ACHN (cell line): ENCODE results near the gene SYT9.

Source experiments
- DNase-seq: peaks from one replicate; pipeline ENCODE4 v3.0.0-alpha.2; 2015
- in situ Hi-C: cut with HindIII; loops from 2 replicates; pipeline ENCODE4 v1.10.0; 2017; ENCODE audit warnings: low sequenced_read_pairs, low pct_ligation_motif_present, low pct_unique_long_range_greater_than_20kb

SYT9 gene

DNA sequence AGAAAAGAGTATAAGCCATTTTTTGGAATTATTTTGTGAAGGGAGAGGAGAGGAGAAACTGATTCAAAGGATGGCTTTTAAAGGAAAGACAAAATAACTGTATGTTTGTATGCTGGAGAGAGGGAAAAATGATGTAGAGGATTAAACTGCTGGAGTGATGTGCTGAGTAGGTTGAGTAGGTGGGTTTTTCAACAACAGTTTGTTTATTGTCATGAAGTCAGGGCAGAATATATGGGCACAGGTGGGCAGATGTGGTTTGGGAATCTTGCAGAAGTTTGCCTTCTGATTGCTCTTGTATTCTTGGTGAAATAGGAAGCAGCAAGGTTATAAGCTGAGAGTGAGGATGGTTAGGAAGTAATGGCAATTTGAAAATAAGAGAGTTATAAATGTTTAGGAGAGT lies 12.1 kb downstream of the SYT9 start:
- no peak for DNase-seq
- in situ Hi-C loops, result no loop called here

DNA sequence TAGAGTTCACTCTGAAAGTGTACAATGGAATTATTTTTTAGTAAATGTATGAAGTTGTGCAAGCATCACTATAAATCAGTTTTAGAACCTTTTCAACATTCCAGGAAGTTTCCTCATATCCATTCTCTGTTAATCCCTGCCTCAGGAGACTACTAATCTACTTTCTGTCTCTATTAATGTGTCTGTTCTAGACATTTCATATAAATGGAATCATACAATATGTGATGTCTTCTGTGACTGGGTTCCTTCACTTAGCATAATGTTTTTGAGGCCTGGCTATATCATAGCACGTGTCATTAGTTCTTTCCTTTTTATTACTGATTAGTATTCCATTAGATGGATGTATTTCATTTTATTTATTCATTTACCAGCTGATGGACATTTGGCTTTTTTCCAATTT lies 17.1 kb downstream of the SYT9 start:
- DNase-seq, result no peak
- in situ Hi-C loops, result no loop called here

DNA sequence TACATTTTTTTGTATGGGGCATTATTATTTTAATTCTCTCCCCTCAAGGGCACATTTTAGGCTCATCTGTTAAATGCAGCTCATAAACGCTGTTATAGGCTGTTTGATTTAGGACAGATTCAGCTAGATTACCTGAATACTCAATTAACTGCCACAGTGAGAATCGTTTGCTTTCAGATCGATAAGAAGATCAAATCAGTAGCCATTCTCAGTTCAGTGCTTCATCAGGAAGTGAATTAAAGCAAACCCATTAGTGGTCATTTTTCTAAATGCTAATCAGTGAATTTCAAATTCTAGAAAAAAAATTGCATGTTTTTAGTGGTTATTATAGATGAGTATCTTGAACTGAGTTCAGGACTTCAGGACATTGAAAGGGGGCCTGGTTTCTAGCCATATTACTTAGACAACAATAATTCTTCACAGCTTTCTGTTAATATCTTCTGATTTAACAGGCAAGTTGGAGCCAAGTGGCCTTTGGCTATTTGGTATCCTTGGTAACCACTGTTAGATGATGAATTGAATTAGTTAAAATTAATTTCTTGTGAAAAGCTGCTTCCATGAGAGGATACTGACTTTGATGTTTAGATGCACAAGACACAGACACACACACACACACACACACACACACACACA lies 18.6 kb downstream of the SYT9 start:
- DNase-seq, result no peak
- in situ Hi-C loops, result no loop called here

DNA sequence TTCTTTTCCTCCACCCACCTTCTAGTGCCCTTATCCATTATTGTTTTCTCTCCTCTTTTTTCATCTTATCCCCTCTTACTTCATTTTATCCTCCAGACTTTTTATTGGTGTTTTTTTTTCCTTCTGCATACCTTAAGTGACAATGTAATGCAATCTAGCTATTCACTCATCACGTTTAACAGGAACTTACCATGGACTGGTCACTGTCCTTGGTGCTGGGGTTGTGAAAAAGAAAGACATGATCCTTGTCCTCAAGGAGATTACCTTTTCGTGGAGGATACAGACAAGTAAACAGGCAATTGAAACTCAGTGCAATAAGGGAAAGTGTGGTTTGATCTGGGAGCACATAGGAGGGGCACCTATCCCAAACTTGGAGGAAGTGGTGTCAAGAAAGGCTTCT lies 20.7 kb downstream of the SYT9 start:
- DNase-seq, result no peak
- in situ Hi-C loops, result no loop called here

DNA sequence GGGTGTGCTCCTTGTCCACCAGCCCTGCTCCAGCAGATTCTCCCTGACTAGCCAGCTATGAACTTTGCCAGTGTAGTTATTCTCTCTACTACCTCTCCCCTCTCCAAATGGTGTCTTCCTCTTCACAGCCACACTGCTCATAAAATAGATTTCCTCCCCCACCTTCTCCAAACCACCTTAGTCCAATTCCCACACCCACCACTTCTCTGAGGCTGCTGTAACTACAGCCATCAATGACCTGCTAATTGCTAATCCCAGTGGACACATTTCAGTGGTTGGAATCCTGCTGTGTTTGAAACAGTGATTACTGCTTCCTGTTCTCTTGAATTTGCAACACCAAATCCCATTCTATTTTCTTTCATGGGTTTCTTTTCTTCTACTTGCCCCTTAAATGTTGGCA lies 23.4 kb downstream of the SYT9 start:
- in situ Hi-C loops, result no loop called here

DNA sequence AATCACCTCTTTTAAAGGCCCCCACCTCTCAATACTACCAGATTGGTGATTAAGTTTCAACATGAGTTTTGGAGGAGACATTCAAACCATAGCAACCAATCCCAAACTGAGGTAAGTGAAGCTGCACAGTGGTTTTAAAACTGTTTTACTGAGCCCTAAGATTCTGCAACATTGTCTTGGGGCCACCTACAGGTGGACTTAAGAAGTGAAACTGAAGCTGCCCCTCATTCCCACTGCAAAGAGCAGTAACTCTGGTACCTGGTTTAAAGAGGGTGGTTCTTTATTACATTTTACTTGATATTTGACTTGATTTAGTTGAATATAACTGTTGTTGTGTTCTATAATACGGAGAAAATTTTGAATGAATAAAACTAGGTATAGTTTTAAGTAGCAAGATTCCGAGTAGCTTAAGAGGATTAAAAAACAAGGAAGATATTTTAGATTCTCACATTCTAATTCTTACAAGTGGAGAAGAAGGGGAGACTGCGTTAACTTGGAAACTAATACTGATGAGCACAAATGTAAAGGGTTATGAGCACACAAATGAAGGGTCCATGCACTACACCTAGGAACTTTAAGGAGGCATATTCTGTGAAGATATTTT lies 26.7 kb downstream of the SYT9 start:
- peak; percentile 32 for DNase-seq
- in situ Hi-C loops, result no loop called here

More for the DNA sequence above, 23.4 kb downstream of the SYT9 start:
- no peak for DNase-seq

DNA sequence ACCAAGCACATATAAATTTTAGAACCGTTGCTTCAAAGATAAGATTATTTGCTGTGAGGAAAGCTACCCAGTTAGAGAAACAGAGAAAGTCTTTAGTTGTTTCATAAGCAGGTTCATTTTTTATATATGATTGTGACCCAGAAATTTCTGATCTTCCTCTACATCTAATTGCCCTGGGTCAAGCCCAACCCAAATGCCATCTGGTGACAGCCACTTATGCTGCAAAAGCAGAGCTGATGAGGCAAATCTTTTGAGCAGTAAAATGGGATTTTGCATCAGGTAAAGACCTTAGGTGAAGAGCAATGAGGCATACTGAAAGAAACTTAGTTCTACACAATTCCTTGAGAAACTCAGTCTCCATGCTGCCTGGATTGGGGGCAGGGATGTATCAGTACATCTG lies 28.0 kb downstream of the SYT9 start:
- DNase-seq, result no peak
- in situ Hi-C loops, result no loop called here

DNA sequence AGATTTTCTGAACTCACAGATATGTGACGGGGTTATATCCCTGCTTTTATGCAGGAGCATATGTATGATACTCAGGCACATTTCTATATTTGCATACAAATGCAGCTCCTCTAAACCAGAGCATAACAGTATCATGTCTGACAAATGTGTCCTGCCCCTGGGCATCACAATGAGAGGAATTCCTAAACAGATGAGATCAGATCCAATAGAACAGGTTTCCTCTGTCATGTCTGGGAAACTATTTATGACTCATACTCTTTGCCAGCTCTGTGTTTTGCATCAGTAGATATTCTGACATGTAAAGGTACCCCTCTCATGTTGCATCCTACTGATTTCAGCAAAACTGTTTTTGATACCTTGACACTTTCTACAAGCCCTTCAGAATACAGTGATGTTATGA lies 29.4 kb downstream of the SYT9 start:
- in situ Hi-C loops, result no loop called here
- peak; percentile 9 for DNase-seq

DNA sequence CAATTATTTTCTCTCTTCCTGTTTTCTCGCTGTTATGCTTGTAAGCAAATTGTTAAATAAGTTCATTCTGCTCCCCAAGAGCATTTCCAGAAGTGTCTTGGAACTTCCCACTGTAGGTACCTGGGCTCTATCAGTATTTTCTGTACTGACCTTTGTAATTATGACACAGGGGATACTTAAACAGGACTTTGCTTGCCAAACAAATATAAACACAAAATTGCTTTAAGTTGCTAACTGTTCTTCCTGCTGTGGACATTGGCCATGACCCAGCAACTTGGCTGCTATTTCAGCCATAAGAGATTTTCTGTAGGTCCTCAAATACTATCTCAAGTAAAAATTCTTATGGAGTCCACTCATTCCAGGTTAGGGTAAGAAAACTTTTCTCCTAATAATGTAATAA lies 30.1 kb downstream of the SYT9 start:
- DNase-seq, result no peak
- in situ Hi-C loops, result no loop called here

DNA sequence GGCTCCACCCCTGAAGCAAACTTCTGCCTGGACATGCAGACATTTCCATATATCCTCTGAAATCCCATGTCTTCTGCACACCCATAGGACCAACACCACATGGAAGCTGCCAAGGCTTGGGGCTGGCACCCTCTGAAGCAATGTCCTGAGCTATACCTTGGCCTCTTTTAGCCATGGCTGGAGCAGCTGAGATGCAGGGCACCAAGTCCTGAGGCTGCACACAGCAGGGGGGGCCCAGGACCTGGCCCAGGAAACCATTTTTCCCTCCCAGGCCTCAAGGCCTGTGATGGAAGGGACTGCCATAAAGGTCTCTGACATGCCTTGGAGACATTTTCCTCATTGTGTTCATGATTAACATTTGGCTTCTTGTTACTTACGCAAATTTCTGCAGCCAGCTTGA lies 34.5 kb downstream of the SYT9 start:
- in situ Hi-C loops, result no loop called here
- no peak for DNase-seq

DNA sequence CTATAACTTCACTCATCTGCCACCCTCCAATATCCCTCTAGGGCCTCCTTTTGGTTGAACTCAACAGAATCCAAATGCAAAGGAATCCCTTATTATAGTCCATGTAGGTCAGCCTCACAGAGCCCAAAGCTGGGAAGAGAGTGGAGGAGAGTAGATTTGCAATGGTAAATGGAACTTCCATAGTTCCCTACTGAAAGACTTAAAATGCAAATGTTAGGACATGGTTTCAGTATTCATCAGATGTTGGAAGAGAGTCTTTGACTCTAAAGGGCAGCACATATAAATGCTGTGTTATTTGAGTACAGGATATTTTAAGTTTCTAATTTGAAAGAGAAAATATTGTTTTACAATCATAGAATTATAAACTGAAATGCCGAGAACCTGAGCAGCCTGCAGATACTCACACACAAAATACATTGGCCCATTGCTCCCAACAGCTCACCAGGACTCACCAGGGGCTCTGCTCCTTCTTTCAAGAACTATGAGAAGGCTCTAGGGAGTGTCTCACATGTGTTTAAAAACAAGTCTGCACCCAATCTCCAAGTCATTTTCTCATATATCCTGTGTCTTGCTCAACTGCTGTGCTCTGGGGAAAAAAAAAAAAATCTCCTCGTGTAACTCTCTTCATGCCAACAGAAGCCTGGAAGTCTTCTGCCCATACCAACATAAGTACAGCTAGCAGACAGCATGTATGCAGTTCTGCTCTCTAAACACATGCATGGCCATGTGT lies 39.6 kb downstream of the SYT9 start:
- no peak for DNase-seq
- in situ Hi-C loops, result no loop called here

DNA sequence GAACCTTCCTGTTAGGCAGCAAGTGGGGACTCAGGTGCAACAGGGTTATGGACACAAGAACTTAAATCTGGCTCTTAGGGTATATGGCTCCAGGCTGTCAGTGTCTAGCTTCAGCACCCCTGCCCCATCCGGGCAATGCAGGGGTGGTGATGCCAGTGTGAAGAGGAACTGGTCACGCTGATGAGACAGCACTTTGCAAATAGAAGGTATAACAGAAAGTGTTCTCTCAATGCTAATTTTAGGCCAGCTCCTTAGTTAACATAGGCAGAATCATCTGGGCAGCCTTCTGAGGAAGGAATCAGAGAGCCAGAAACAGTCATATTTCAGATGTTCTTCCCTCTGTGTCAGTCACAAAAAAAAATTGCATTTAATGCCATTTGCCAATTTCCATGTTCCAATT lies 41.2 kb downstream of the SYT9 start:
- DNase-seq, result no peak
- in situ Hi-C loops, result no loop called here

DNA sequence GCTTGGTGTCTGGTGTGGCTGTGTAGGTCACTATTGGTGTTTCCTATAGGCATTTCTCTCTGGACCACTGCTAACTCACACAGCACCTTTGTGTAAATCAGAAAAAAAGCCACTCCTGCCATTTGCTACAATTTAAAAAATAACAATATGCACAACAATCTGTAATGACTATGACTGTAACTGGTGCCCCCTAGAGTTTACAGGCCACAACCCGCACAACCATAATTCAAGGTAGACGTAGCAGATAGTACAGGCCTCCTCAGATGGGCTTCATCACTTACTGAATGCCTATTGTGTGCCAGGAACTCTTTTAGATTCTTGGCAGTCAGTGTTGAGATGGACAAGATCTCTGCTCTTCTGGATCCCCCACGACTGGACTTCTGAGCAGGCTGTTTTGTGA lies 47.7 kb downstream of the SYT9 start:
- DNase-seq, result no peak
- in situ Hi-C loops, result no loop called here

DNA sequence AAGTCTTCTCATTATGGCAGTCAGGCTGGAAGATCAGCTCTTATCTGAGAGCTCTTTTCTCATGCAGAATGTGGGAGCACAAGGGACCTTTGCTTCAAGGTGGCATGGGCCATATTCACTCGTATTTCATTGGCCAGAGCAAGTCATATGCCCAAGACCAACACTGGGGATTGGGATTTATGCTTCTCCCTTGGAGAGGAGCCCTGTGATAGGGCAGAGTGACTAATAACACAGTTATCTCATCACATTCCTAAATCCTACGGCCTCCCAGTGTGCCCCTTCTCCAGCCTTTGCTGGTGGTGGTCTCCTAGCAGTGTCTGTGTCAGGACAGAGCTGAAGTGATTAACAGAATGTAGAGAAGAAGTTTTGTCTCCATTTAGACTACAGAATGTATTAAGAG lies 48.6 kb downstream of the SYT9 start:
- in situ Hi-C loops, result no loop called here
- DNase-seq, result no peak

DNA sequence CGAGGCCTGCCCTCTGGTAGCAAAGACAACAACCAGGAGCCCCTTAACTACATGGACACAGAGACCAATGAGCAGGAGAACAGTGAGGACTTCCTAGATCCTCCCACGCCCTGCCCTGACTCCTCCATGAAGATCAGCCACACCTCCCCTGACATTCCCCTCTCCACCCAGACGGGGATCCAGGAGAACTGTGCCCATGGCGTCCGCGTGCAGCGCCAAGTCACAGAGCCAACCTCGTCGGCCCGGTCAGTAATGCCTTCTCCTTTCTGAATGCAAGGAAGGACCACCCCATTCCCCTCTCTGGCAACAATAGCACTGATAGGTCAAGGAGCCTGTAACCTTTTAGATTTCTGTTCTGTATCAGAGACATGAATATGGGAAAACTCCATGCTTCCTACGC lies 51.4 kb downstream of the SYT9 start:
- in situ Hi-C loops, result no loop called here
- DNase-seq, result no peak

DNA sequence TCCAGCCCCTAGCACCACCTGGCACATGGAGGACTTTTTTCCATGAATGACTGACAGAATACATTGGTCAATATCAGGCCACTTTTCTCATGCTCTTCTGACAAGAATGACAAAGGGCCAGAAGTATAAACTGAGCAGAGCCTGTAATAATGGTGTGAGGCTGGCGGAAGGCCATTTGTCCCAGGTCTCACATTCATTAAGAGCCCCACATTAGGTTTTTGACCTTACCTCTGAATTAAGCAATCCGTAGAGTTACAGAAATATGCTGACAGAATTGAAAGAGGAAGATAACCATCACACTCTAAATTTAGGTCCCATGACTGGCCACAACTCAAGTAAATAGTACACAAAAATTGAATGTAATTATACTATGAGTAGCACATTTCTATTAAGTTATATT lies 55.2 kb downstream of the SYT9 start:
- no peak for DNase-seq
- in situ Hi-C loops, result no loop called here

DNA sequence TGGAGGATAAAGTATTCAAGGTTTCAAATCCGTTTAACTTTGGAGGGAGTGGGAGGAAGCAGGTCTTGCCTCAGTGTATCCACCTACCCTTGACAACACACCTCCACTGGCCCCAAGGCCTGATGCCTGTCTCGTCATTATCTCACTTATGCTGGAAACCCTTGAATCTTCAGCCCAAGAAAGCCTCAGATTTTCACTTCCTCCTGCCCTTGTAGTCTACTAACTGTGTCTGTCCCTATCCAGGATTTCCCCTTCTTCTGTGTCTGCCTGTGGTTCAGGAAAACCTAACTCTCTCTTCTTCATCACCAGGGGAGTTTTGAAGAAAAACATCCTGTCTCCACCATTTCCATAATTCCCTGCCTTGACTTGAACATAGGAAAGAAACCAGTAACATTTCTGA lies 56.1 kb downstream of the SYT9 start:
- no peak for DNase-seq
- in situ Hi-C loops, result no loop called here

DNA sequence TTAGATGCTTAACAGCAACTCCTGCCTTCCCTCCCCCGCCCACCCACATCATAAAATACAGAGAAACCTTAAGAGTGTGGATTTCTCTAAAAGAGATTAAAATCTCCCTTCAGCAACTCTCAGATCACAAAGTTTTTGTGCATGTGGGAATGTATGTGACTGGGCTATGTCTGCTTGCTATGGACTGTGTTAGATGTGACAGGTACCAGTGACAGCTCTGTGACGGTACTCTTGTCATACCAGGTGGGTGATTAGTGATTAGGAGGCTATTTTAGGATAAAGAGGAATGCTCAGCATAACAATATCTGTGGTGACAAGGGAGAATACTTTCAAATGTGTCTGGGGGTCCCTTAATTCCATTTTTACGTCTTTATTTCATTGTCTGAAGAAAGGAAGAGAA lies 60.2 kb downstream of the SYT9 start:
- no peak for DNase-seq
- in situ Hi-C loops, result no loop called here

DNA sequence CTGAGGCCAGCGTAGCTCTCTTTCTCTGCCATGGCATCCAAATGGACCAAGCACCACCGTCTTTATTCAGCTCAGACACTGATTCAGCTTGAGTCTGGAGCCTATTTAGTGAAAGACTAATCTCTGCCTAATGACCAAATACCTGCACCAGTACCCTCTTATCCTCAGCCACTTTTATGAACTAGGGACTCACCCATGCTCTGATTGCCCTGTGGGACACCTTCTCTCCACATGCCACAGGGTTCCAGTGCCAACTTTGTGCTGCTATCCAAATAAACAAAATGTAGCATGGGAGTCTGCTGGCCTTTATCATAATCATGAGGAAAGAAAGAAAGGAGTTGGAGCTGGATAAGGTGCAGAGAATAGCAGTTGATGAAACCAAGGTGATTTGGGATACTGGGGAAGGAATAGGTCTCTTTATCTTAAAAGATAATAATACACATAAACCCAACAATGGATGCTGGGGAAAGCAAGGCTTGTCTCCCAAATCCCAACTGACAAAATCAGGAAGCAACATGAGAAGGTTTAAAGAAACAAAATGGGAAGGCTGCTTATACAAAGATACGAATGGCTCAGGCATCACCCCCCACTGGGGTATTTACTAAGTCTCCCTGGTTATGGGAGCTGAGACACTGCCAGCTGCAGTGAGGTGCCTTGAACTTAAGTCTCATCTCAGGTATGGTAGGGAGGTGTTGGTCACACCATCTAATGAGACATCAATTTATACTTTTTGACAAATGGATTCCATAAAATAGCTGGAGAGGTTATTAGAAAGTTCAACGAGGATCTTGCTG lies 63.3 kb downstream of the SYT9 start:
- in situ Hi-C loops, result no loop called here

More for the DNA sequence above, 63.3 kb downstream of the SYT9 start:
- DNase-seq, result no peak
